HFFc6 (cell line): Measurements from ENCODE around the gene GREB1. TPM values are rescaled to one million over a fixed set of nuclear protein-coding genes. Genes with fewer than 3 reads are reported as not detected.

Experiments used
- DNase-seq: peaks from one replicate; pipeline ENCODE4 v3.0.0-alpha.2; 2018
- H3K27ac Mint-ChIP-seq: 2 replicates; pipeline ENCODE4 v1.8.0; 2020; ENCODE audit warnings: mild to moderate bottlenecking, mixed read lengths
- H3K27me3 Mint-ChIP-seq: 2 replicates; pipeline ENCODE4 v1.8.0; 2021; ENCODE audit warnings: mild to moderate bottlenecking, moderate library complexity, mixed read lengths; ENCODE audit not compliant: insufficient read depth
- H3K36me3 Mint-ChIP-seq: 2 replicates; pipeline ENCODE4 v1.8.0; 2021; ENCODE audit warnings: low read depth, mixed read lengths
- H3K4me1 Mint-ChIP-seq: 2 replicates; pipeline ENCODE4 v1.8.0; 2020; ENCODE audit warnings: low read depth, mixed read lengths
- H3K4me3 Mint-ChIP-seq: 2 replicates; pipeline ENCODE4 v1.8.0; 2020; ENCODE audit warnings: mild to moderate bottlenecking, moderate library complexity, mixed read lengths
- H3K9me3 Mint-ChIP-seq: 2 replicates; pipeline ENCODE4 v1.8.0; 2020; ENCODE audit warnings: mild to moderate bottlenecking, mixed read lengths
- total RNA-seq, 6 experiments: library from RNA; stranded (reverse); fragmentation: NEBNext Ultra II Directional; extraction: Animal tissue kit (Norgen Biotek cat#: 25700); gene quantifications; 2 replicates in 1 of 6; 3 replicates in 5 of 6; pipeline ENCODE4 v1.2.3, GENCODE V29; 2021
- TF ChIP-seq, protein P1 (sequence below): fragments of 200-600 bp; sonication (generic); IDR thresholded peaks from 2 replicates; pipeline ENCODE4 v1.5.0; 2021; ENCODE audit warnings: antibody characterized with exemption, mild to moderate bottlenecking

Gene GREB1
- total RNA-seq, 6 experiments from 2014 or later, result 0.07 to 0.11 (median 0.09) TPM; not detected in 3

DNA sequence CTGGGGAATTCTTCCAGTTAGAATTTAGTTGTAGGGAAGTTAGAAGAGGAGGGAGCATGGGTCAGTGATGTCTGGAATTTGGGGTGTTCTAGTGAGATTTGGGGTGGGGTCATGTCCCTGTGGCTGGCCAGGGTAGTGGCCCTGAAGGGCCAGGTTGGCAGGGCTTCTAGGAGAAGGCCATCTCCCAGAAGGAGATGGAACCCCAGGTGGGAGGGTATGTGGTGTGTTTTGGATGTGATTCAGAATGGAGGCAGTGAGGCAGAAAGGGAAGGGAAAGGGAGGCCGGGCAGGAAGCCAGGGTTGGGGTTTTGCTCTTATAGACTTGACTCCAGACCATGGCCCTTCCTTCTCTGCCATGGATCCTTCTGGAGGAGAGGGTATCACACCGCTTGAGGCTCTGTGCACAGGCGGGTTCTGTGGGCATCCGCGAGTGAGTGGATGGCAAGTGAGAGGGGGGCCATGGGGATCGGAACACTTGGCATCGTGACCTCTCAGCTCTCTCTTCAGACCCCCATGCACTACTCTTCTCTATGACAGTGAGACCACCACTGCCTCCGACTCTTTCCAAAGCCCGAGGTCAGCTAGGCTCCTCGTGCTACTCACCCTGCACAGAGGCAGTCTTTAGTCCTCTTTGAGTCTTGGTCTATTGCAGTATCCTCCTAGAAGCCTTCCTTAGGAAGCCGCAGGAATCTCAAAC, 7.3 kb downstream of the GREB1 start:
- Mint-ChIP-seq H3K4me3 (no peak overlapping the region), H3K4me1 (no peaks in the 10 kb centered on the region), H3K27ac (no peak overlapping the region), H3K9me3 (no peaks in the 10 kb centered on the region), H3K27me3 (peaks cover 50% of the 10 kb centered on the region), H3K36me3 (no peaks in the 10 kb centered on the region)
- TF ChIP-seq, protein P1, sequence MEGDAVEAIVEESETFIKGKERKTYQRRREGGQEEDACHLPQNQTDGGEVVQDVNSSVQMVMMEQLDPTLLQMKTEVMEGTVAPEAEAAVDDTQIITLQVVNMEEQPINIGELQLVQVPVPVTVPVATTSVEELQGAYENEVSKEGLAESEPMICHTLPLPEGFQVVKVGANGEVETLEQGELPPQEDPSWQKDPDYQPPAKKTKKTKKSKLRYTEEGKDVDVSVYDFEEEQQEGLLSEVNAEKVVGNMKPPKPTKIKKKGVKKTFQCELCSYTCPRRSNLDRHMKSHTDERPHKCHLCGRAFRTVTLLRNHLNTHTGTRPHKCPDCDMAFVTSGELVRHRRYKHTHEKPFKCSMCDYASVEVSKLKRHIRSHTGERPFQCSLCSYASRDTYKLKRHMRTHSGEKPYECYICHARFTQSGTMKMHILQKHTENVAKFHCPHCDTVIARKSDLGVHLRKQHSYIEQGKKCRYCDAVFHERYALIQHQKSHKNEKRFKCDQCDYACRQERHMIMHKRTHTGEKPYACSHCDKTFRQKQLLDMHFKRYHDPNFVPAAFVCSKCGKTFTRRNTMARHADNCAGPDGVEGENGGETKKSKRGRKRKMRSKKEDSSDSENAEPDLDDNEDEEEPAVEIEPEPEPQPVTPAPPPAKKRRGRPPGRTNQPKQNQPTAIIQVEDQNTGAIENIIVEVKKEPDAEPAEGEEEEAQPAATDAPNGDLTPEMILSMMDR, result no peak
- DNase-seq, result no peak

DNA sequence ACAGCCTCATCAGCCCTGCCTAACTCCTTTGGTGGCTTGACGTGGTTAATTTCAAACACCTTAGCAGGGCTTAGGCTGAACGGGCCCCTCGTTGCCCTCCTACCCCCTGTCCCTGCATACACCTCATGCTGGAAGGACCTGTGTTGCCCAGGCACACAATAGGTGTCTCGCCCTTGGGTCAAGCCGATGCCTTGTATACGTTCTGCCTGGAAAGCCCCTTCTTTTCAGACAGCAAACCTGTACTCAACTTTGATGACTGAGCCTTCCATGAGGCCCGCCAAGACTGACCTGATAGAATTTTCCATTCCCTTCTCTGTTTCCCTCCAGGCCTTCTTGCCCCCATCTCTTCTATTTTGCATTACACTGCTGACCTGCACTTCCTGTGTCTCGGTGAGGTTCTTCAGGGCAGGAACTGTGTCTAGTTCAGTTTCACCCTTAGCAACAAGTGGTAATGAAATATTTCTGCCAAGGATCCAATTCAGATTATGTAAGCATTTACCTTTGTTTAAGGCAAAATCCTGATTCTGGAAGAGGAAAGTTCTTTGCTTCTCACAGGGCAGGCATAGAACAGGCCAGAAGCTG, 7.9 kb downstream of the GREB1 start:
- H3K4me1 Mint-ChIP-seq, result no peaks in the 10 kb centered on the region
- TF ChIP-seq, protein P1, result no peak
- H3K4me3 Mint-ChIP-seq, result no peak overlapping the region
- no peak for DNase-seq
- H3K36me3 Mint-ChIP-seq, result no peaks in the 10 kb centered on the region
- H3K9me3 Mint-ChIP-seq, result no peaks in the 10 kb centered on the region
- H3K27me3 Mint-ChIP-seq, result peaks cover 49% of the 10 kb centered on the region
- no peak overlapping the region for H3K27ac Mint-ChIP-seq

DNA sequence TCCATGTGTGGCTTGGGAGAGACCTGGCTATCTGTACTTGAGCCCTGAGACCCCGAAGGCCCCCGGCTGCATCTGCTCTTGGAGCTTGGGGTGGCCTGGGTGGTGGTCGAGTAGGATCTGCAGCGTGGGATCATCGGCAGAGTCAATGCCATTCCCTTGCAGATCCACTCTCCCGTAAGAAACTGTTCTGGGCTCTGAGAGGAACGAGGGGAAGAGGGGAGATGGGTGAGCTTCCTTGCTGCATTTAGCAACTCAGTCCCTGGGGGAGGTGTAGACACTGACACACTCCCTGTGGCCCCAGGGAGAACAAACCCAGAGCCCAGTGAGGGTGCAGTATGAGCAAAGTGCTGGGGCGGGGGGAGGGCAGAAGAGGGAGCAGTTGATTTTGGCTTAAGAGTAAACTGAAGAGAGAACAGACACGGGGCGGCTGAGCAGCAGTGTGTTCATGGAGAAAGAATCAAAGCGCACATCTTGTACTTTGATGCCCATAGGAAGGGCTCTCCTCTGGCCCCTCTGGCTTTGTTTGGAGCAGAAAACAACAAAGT, 8.5 kb downstream of the GREB1 start:
- Mint-ChIP-seq H3K27ac (no peak overlapping the region), H3K4me3 (no peak overlapping the region), H3K4me1 (no peaks in the 10 kb centered on the region), H3K27me3 (peaks cover 49% of the 10 kb centered on the region), H3K36me3 (no peaks in the 10 kb centered on the region), H3K9me3 (no peaks in the 10 kb centered on the region)
- no peak for DNase-seq
- TF ChIP-seq, protein P1, result no peak

DNA sequence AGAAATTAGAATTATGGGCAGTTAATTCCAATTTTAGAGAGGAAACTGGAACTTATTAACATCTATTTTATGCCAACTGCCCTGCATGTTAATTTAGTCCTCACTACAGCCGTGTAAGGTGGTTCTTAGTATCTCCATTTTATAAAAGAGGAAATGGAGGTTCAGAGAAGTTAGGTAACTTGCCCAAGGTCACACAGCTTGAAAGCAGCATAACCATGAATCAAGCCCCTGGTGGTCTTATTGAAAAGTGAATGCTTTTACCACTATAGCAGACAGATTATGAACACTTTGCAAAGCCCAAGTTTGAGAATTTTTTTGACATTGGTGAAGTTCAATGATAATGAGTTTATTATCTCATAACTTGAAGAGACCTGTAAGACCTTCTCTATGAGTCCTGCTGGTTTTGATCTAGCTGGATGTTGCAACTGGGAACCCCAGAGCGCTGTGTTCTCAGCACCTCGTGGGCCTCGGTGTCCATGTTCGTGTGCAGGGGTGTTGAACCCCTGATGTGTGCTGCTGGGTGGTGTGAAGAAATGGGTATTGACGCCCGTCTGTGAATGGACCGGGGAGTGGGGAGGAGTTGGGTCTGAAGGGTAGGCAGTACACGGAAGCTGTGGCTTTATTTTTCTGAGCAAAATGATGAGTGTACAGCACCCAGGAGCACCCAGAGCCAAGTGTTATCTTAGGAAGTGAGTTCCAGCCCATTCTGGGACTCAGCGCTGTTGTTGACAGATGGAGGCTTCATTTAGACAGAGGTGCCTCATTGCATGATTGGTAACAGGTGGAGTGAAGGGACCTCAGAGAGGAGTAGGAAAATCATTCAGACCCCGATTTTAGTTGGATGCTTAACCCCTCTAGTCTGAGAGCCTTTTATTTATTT, 9.7 kb downstream of the GREB1 start:
- no peaks in the 10 kb centered on the region for H3K36me3 Mint-ChIP-seq
- peaks cover 54% of the 10 kb centered on the region for H3K27me3 Mint-ChIP-seq
- H3K27ac Mint-ChIP-seq, result no peak overlapping the region
- no peaks in the 10 kb centered on the region for H3K4me1 Mint-ChIP-seq
- H3K9me3 Mint-ChIP-seq, result no peaks in the 10 kb centered on the region
- H3K4me3 Mint-ChIP-seq, result no peak overlapping the region
- no peak for DNase-seq
- TF ChIP-seq, protein P1, result peak; percentile 21; the same call in 1 of the 2 replicates

DNA sequence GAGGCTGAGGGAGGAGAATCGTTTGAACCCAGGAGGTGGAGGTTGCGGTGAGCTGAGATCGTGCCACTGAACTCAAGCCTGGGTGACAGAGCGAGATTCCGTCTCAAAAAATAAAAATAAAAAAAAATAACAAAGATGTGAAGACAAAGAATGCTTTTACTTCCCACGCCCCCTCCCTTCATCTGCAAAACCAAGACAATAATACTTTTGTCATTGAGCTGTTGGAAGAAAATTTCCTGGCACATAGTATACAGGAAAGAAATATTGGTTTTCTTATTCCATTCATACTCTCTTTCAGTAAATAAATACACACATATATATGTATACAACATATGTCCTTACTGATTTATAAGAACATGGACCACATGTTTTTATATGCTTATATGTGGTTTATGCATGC, 12.2 kb downstream of the GREB1 start:
- no peaks in the 10 kb centered on the region for H3K4me1 Mint-ChIP-seq

More for the DNA sequence above, 12.2 kb downstream of the GREB1 start:
- no peak for DNase-seq
- Mint-ChIP-seq H3K27ac (no peak overlapping the region), H3K9me3 (peaks cover 4% of the 10 kb centered on the region; the same call in 1 of the 2 replicates), H3K4me3 (no peak overlapping the region), H3K36me3 (no peaks in the 10 kb centered on the region; the same call in 1 of the 2 replicates), H3K27me3 (peaks cover 43% of the 10 kb centered on the region)
- TF ChIP-seq, protein P1, result no peak
